ENCODE data around the gene R3HDM2.

Gene R3HDM2

GRCh38 chr12:57229046-57229633 is 201.7 kb downstream of the R3HDM2 start:
- no peak for DNase-seq (ENCODE audit: low read depth)

- no peak for DNase-seq (ENCODE audit: low read depth)
Observed at GRCh38 chr12:57227315-57228115, 203.3 kb downstream of the R3HDM2 start.

GRCh38 chr12:57226588-57227314 is 204.1 kb downstream of the R3HDM2 start:
- DNase-seq (ENCODE audit: low read depth) = no peak

DNA sequence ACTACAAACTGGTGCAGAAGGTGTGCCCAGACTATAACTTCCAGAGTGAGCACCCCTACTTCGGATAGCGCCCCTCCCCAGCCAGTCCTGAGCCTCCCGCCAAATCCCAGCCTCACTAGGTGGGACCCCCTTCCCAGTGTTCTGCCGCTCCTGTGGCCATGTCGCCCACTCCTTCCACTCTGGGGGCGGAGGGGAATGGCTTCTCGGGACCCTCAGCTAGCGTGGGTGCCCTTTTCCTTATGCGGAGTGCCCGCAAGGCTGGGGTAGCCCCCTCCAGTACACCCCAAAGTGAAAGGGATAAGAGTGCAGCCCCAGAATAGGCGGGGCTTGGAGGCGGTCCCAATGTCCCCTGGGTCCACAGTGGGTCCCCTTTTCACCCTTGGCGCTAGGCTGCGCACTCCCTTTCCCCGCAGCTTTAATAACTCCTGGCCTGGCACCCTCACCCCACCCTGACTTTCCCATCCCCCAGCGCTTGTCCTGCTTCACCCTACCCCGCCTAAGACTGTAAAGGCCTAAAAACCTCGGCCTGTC is 205.1 kb downstream of the R3HDM2 start:
- DNase-seq (ENCODE audit: low read depth) = no peak

DNA sequence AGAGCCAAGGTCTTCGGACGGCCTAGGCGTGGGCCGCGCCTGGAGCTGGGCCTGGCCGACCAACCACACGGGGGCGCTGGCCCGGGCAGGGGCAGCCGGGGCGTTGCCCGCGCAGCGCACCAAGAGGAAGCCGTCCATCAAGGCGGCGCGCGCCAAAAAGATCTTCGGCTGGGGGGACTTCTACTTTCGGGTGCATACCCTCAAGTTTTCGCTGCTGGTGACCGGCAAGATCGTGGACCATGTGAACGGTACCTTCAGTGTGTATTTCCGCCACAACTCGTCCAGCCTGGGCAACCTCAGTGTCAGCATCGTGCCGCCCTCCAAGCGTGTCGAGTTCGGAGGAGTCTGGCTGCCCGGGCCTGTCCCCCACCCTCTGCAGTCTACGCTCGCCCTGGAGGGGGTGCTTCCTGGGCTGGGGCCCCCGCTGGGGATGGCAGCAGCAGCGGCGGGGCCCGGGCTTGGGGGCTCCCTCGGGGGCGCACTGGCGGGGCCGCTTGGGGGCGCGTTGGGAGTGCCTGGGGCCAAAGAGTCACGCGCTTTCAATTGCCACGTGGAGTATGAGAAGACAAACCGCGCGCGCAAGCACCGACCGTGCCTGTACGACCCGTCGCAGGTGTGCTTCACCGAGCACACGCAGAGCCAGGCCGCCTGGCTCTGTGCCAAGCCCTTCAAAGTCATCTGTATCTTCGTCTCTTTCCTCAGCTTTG is 205.7 kb downstream of the R3HDM2 start:
- no peak for DNase-seq (ENCODE audit: low read depth)

- no peak for DNase-seq (ENCODE audit: low read depth)
Observed at GRCh38 chr12:57224278-57224972, 206.4 kb downstream of the R3HDM2 start.

DNA sequence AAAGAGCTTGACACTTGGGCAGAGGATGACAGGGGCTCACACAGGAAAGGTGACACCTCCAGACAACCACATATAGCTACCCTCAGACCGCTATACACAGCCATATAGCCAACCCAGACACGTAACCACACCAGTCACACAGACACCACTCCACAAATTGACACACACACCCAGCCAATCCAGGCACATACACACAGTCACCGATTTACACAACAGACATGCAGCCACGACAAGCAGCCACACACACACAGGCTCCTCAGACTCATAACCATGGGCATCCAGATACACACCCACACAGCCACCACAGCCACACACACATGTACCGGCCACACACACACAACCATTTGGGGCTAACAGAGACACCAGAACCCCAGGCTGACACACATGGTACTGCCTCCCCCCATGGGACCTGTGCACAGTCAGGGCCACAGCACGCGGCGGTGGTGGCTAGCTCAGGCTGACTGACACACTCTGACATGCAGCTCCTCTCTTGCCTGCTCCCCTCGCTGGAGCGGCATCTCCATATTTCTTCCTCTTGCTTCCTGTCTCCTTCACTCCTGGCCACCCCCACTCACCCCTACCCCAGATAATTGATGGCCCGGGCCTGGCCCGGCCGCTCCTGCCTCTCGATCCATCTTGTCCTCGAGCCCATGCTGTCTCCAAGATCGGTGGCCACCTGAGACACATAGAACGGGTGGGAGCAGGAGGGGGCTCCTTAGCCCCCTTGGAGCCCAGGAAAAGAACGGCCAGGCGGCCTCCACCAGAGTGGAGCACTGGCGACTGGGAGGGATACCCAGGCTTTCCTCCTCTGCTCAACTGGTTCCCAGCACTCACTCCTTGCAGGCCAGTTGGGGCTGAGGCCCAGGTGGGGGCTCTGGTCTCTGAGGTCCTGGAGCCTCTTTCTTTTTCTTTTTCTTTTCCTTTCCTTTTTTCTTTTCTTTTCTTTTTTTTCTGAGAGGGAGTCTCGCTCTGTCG is 207.4 kb downstream of the R3HDM2 start:
- no peak for DNase-seq (ENCODE audit: low read depth)

DNA sequence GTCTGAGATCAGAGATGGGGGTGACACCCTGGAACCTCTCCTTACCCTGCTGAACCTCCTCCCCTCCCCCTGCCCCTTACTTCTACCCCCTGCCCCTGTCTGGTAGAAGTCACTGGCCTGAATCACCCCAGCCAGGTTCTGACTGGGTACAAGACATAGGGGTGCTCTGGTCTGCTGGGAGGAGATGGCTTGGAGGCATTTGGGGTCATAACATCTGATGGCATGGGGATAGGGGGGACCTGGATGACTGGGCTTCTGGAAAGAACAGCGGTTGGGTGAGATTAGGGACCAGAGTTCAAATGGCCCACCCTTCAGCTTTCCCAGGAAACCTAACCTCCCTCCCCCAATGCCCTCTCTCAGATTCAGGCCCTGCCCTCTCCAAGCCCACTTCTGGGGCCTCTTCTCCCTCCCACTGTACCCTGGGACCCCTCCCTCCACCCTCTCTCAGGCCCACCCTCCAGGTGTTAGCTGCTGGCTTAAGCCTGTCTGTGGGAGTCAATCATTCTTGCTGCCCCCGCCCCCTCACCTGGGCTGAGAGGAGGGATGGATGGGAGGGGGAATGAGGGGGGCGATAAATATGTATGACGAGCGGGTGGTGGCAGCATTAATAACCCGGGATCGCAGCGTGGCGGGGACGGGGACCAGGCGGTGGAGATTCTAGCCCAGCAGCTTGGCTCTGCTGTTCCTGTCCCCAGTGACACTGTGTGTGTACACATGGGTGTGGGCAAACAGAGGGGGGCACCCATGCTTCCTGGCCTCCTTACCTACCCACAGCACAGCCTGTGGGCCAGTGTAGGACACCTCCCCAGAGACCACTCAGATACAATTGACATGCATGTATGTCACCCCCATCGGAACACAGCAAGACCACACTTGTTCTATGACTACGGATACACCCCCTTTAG is 208.3 kb downstream of the R3HDM2 start:
- no peak for DNase-seq (ENCODE audit: low read depth)

- no peak for DNase-seq (ENCODE audit: low read depth)
Observed at GRCh38 chr12:57221169-57221917, 209.5 kb downstream of the R3HDM2 start.

- no peak for DNase-seq (ENCODE audit: low read depth)
Observed at GRCh38 chr12:57220770-57221168, 210.1 kb downstream of the R3HDM2 start.

DNA sequence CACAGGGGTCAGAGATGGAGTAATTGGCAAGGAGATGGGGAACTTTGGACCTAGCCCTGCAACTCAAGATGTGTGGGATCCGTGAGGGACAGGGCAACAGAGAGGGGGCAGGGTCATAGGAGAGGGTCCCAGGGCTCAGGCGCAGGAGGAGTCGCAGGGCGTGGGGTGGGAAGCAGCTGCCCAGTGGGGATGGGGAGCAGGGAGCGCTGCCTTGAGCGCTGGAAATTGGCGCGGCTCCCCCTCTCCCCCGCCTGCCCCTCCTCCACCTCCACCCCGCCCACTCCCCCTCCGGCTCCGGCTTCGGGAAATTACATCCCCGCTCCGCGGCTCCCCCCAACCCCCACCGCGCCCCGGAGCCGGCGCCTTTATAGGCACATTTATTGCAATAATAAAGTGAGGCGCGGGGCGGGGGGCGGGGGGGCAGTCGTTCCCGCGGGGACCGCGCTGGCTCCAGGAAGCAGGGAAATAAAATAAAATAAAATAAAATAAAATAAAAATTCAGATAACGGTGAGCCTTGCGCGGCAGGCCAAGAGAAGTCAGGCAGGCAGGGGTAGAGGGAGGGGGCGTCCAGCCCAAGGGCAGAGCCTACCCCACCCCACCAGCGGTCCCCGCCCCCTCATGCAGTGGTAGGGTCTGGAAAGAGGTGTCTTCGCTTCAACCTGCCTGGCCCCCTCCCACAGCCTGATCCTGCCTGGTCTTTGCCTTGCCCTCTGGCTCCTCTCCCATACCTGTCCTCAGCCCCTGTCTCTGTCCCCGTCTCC is 210.7 kb downstream of the R3HDM2 start:
- no peak for DNase-seq (ENCODE audit: low read depth)

DNA sequence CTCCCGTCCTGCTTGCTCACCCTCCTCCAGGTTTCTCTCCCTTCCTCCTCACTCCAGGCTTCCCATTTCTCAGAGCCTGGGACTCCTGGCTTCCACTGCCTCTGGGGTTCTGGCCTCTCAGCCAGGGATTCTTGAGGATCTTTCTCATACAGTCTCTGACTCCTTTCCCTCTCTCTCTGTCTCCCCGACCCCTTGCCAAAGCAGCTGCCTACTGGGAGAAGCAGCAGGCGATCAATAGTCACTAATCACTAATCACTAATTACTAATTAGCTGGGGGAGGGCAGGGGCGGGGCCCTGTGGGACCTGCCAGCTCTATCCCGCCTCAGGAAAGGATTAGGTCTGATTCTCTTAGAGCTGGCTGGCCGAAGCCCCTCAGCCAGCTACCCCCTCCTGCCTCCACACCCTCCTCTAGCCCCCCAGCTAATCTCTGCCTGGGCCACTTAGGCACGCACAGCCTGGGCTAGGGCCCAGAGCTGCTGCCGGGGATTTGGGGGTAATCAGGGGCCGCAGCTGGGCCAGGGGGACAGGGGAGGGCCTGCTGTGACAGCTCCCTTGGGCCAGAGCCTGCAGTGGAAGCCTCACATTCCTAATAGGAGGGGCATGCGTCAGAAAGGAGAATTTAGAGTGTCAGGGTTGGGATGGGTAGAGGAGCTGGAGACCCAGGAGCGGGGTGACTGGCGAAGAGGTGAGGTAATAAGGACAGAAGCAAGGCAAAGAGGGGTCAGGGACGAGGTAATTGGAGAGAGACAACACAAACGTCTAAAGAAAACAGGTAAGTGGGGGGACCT is 211.4 kb downstream of the R3HDM2 start:
- DNase-seq (ENCODE audit: low read depth) = no peak

DNA sequence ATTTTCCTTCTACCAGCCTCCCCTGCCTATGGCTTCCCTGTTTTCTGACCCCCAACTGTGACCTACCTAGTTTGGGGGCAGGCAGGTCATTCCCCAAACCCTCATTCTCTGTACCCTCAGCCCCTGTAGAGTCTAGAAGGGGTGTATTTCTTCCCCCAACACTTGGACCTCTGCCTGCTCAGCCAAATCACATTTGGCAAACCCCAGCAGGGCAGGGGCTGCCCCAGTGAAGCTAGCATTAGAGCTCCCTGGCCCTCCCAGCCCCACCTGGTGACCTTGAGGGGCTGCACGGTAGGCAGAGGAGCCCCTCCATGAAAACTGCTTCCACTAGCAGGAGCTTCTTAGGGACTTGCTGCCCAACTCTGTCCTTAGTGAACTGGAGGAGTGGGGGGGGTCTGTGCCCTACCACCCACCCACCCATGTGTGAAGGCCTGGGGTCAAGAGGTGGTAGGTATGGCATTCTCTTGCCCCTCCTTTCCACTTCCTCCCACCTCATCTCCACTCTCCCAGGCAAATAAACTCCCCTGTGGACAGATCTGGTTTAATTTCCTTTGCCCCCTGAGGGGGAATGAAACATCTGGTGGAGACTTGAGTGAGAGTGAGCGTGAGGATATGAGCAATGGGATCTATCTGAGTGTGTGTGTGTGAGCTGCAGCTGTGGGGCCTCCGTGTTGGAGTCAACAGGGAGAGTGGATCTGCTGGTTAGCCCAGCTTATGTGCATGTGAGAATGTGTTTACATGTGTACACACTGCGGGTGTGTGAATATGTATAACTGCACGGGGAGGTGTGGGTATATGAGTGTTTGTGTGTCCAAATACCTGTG is 212.6 kb downstream of the R3HDM2 start:
- DNase-seq (ENCODE audit: low read depth) = no peak

DNA sequence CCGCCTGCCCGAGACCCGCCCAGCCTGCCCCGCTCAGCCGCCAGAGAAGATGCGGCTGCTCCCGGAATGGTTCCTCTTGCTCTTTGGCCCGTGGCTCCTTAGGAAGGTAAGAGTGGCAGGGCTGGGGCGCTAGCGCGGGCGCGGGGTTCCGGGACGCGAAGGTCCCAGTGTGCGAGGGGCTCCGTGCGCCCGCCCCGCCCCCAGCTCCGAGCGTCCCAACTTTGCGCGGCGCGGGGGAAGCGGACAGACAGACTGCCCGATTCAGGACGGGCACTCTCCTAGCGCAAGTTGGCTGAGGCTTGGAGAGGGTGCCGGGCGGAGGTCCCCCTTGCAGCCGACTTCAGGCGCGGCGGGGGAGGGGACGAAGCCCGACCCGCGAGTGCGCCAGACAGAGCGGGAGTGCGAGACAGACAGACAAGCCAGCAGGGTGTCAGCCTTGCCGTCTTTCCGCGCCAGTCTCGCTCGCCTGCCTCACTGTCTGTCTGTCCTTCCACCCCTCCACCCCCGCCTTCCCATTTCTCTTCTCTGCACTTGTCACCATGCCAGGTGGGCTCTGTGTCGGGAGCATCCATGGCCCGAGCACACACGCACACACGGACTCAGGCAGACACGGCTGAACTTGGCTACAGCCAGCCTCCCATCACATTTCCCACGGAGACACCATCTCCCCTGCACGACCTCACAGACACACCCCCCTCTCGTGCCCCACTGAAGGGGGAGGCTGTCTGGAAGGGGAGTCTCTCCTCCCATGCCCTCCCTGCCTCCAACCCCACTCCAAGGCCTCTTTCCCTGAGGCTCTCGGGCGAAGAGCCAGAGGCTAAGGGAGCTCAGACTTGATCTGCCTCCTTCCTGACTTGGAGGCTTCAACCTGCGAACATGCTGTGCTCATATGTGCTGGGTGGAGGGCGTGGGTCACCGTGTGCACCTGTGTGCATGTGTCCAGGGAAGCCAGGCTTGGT is 213.6 kb downstream of the R3HDM2 start:
- no peak for DNase-seq (ENCODE audit: low read depth)

Measured in GM04503 (cell line).